ENCODE data around the gene SLC7A9.
"Not testable (repeated sequence)": the region's sequence is repeated elsewhere in the genome, so short reads cannot be mapped to it uniquely, and the experiment has no call there.

SLC7A9 gene

DNA sequence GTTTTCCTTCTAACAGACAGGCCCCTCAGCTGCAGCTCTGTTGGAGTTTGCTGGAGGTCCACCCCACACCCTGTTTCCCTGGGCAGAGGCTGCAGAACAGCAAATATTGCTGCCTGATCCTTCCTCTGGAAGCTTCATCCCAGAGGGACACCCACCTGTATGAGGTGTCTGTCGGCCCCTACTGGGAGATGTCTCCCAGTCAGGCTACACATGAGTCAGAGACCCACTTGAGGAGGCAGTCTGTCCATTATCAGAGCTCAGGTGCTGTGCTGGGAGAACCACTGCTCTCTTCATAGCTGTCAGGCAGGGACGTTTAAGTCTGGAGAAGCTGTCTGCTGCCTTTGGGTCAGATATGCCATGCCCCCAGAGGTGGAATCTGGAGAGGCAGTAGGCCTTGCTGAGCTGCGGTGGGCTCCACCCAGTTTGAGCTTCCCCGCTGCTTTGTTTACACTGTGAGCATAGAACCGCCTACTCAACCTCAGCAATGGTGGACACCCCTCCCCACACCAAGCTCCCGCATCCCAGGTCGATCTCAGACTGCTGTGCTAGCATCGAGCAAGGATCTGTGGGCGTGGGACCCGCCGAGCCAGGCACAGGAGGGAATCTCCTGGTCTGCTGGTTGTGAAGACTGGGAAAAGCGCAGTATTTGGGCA lies 82.3 kb downstream of the SLC7A9 start:
- DNase-seq: not testable (repeated sequence)

DNA sequence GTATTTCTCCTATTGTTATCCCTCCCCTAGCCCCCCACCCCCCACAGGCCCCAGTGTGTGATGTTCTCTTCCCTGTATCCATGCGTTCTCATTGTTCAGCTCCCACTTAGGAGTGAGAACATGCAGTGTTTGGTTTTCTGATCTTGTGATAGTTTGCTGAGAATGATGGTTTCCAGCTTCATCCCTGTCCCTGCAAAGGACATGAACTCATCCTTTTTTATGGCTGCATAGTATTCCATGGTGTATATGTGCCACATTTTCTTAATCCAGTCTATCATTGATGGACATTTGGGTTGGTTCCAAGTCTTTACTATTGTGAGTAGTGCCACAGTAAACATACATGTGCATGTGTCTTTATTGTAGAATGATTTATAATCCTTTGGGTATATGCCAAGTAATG lies 87.5 kb downstream of the SLC7A9 start:
- not testable (repeated sequence) for DNase-seq

DNA sequence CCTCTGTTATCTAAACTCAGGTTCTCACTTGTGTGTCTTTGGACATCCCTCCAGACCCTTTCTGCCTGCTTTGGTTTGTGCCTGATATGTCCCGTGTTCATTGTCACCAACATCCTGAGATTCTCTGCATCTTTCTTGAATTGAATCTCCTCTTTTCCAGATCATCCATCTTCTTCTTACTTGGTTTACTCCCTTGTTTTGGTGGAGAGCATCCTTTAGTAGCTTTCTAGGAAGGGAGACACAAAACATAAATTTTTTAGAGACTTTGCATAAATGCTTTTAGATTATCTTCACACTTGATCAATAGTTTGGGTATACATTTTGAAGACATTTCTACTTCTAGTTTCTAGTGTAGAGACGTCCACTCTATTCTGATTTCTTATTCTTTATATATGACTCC lies 88.3 kb downstream of the SLC7A9 start:
- no peak for DNase-seq
